ENCODE results near the gene ETV7. TPM values are rescaled to one million over a fixed set of nuclear protein-coding genes. Genes with fewer than 3 reads are reported as not detected.
A peak's percentile ranks its signal among the peaks of the same experiment; 100 is the strongest.

Gene ETV7
- total and polyA plus RNA-seq, 4 donors, result 0.17 to 0.84 (median 0.36) TPM

- Histone ChIP-seq H3K4me1 (ENCODE audit: control insufficient read depth in 4 of 4, insufficient read depth in 4 of 4, low read length in 3 of 4) (no peaks in the 10 kb centered on the region), H3K27ac (ENCODE audit: low read depth in 1 of 2, low read length in 2 of 2) (no peak overlapping the region), H3K9ac (ENCODE audit: low read depth in 1 of 2, low read length in 2 of 2) (no peak overlapping the region), H3K36me3 (ENCODE audit: control insufficient read depth in 4 of 4, insufficient read depth in 3 of 4, low read depth in 1 of 4, low read length in 3 of 4) (no peaks in the 10 kb centered on the region), H3K9me3 (ENCODE audit: control insufficient read depth in 4 of 4, low read length in 3 of 4) (no peaks in the 10 kb centered on the region), H3K4me3 (ENCODE audit: low read depth in 1 of 3, low read length in 3 of 3) (no peak overlapping the region), H3K27me3 (ENCODE audit: control insufficient read depth in 4 of 4, insufficient read depth in 4 of 4, low read length in 3 of 4) (no peaks in the 10 kb centered on the region)
- no peak for DNase-seq (ENCODE audit: low spot score)
- peak in 1 of 2 donors; percentile 26 for TF ChIP-seq RXRA (IDR thresholded peaks at IDR 0.05)
- TF ChIP-seq, protein P1, sequence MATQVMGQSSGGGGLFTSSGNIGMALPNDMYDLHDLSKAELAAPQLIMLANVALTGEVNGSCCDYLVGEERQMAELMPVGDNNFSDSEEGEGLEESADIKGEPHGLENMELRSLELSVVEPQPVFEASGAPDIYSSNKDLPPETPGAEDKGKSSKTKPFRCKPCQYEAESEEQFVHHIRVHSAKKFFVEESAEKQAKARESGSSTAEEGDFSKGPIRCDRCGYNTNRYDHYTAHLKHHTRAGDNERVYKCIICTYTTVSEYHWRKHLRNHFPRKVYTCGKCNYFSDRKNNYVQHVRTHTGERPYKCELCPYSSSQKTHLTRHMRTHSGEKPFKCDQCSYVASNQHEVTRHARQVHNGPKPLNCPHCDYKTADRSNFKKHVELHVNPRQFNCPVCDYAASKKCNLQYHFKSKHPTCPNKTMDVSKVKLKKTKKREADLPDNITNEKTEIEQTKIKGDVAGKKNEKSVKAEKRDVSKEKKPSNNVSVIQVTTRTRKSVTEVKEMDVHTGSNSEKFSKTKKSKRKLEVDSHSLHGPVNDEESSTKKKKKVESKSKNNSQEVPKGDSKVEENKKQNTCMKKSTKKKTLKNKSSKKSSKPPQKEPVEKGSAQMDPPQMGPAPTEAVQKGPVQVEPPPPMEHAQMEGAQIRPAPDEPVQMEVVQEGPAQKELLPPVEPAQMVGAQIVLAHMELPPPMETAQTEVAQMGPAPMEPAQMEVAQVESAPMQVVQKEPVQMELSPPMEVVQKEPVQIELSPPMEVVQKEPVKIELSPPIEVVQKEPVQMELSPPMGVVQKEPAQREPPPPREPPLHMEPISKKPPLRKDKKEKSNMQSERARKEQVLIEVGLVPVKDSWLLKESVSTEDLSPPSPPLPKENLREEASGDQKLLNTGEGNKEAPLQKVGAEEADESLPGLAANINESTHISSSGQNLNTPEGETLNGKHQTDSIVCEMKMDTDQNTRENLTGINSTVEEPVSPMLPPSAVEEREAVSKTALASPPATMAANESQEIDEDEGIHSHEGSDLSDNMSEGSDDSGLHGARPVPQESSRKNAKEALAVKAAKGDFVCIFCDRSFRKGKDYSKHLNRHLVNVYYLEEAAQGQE (IDR thresholded peaks at IDR 0.05), result no peak
- 82% methylated on average over 7 of the region's 7 CpGs for WGBS
Observed at GRCh38 chr6:36326356-36326995, 61.0 kb downstream of the ETV7 start.

- Histone ChIP-seq H3K36me3 (ENCODE audit: control insufficient read depth in 4 of 4, insufficient read depth in 3 of 4, low read depth in 1 of 4, low read length in 3 of 4) (no peaks in the 10 kb centered on the region), H3K9ac (ENCODE audit: low read depth in 1 of 2, low read length in 2 of 2) (no peak overlapping the region), H3K27ac (ENCODE audit: low read depth in 1 of 2, low read length in 2 of 2) (no peak overlapping the region), H3K4me1 (ENCODE audit: control insufficient read depth in 4 of 4, insufficient read depth in 4 of 4, low read length in 3 of 4) (no peaks in the 10 kb centered on the region), H3K9me3 (ENCODE audit: control insufficient read depth in 4 of 4, low read length in 3 of 4) (no peaks in the 10 kb centered on the region), H3K4me3 (ENCODE audit: low read depth in 1 of 3, low read length in 3 of 3) (no peak overlapping the region), H3K27me3 (ENCODE audit: control insufficient read depth in 4 of 4, insufficient read depth in 4 of 4, low read length in 3 of 4) (no peaks in the 10 kb centered on the region)
- DNase-seq (ENCODE audit: low spot score), result no peak
- TF ChIP-seq NR2F2 (IDR thresholded peaks at IDR 0.05) (no peak), FOXA1 (IDR thresholded peaks at IDR 0.05) (no peak), HNF4A (conservative IDR thresholded peaks at IDR 0.05) (no peak), RXRA (IDR thresholded peaks at IDR 0.05) (no peak), EGR1 (IDR thresholded peaks at IDR 0.05; ENCODE audit: low read depth in 2 of 2) (no peak), SP1 (IDR thresholded peaks at IDR 0.05) (no peak), YY1 (IDR thresholded peaks at IDR 0.05) (no peak), CTCF (IDR thresholded peaks at IDR 0.05; ENCODE audit: low read depth, low read length, missing input control) (no peak)
- WGBS, result 91% methylated on average over 4 of the region's 4 CpGs
Observed at GRCh38 chr6:36324715-36325114, 62.8 kb downstream of the ETV7 start.

DNA sequence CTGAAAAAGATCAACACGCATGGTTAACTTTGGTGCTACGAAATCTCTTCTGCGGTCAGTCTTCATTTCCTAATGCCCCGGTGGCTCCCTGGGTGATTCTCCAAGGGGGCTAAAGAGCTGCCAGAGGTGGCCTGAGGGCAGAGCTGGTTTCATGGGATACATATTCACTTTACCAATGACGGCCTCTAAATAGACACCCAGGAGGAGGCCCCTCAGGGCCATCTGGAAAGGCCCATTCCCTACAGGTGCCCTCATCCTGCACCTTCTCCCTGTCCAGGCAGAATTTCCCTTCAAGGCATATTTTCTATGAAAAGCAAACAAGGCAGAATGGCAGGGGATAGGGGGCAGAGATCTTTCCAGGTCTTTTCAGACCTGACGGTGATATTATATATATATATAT lies 63.3 kb downstream of the ETV7 start:
- no peaks in the 10 kb centered on the region for H3K4me1 ChIP-seq (ENCODE audit: control insufficient read depth in 4 of 4, insufficient read depth in 4 of 4, low read length in 3 of 4)
- no peaks in the 10 kb centered on the region for H3K36me3 ChIP-seq (ENCODE audit: control insufficient read depth in 4 of 4, insufficient read depth in 3 of 4, low read depth in 1 of 4, low read length in 3 of 4)
- DNase-seq (ENCODE audit: low spot score), result no peak
- no peak overlapping the region for H3K27ac ChIP-seq (ENCODE audit: low read depth in 1 of 2, low read length in 2 of 2)
- H3K27me3 ChIP-seq (ENCODE audit: control insufficient read depth in 4 of 4, insufficient read depth in 4 of 4, low read length in 3 of 4), result no peaks in the 10 kb centered on the region
- H3K9ac ChIP-seq (ENCODE audit: low read depth in 1 of 2, low read length in 2 of 2), result no peak overlapping the region
- 78% methylated on average over 6 of the region's 6 CpGs for WGBS
- H3K9me3 ChIP-seq (ENCODE audit: control insufficient read depth in 4 of 4, low read length in 3 of 4), result no peaks in the 10 kb centered on the region
- H3K4me3 ChIP-seq (ENCODE audit: low read depth in 1 of 3, low read length in 3 of 3), result no peak overlapping the region
- TF ChIP-seq CTCF (IDR thresholded peaks at IDR 0.05; ENCODE audit: low read depth, low read length, missing input control) (no peak), HNF4A (conservative IDR thresholded peaks at IDR 0.05) (no peak), HNF4G (IDR thresholded peaks at IDR 0.05) (no peak), ATF3 (IDR thresholded peaks at IDR 0.05) (no peak), SP1 (IDR thresholded peaks at IDR 0.05) (no peak), MAX (IDR thresholded peaks at IDR 0.05) (no peak), FOXA1 (IDR thresholded peaks at IDR 0.05) (no peak), NR2F2 (IDR thresholded peaks at IDR 0.05) (no peak)
- TF ChIP-seq, protein P2, sequence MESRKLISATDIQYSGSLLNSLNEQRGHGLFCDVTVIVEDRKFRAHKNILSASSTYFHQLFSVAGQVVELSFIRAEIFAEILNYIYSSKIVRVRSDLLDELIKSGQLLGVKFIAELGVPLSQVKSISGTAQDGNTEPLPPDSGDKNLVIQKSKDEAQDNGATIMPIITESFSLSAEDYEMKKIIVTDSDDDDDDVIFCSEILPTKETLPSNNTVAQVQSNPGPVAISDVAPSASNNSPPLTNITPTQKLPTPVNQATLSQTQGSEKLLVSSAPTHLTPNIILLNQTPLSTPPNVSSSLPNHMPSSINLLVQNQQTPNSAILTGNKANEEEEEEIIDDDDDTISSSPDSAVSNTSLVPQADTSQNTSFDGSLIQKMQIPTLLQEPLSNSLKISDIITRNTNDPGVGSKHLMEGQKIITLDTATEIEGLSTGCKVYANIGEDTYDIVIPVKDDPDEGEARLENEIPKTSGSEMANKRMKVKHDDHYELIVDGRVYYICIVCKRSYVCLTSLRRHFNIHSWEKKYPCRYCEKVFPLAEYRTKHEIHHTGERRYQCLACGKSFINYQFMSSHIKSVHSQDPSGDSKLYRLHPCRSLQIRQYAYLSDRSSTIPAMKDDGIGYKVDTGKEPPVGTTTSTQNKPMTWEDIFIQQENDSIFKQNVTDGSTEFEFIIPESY (IDR thresholded peaks at IDR 0.05), result no peak

Measured in liver (tissue), 9 donors.